Ishikawa (cell line): Measurements from ENCODE around the gene SEL1L3.

Experiments
- CEBPB ChIP-seq: IDR thresholded peaks from 2 replicates; pipeline ENCODE4 v1.6.1; 2012
- CREB1 ChIP-seq: IDR thresholded peaks from 2 replicates; pipeline ENCODE4 v1.6.1; 2012; ENCODE audit warnings: low read depth
- EGR1 ChIP-seq: IDR thresholded peaks from 2 replicates; pipeline ENCODE4 v1.6.1; 2012
- EP300 ChIP-seq: IDR thresholded peaks from 2 replicates; pipeline ENCODE4 v1.6.1; 2012; ENCODE audit warnings: borderline replicate concordance
- FOXM1 ChIP-seq: IDR thresholded peaks from 2 replicates; pipeline ENCODE4 v1.6.1; 2012; ENCODE audit warnings: low read depth, borderline replicate concordance
- MAX ChIP-seq: IDR thresholded peaks from 2 replicates; pipeline ENCODE4 v1.6.1; 2012
- NFIC ChIP-seq: IDR thresholded peaks from 2 replicates; pipeline ENCODE4 v1.6.1; 2012
- RAD21 ChIP-seq: IDR thresholded peaks from 2 replicates; pipeline ENCODE4 v1.6.1; 2012; ENCODE audit warnings: low read depth
- REST ChIP-seq: IDR thresholded peaks from 2 replicates; pipeline ENCODE4 v1.6.1; 2012; ENCODE audit warnings: low read depth, mild to moderate bottlenecking
- TAF1 ChIP-seq: IDR thresholded peaks from 2 replicates; pipeline ENCODE4 v1.6.1; 2012; ENCODE audit warnings: low read depth, mild to moderate bottlenecking
- TCF12 ChIP-seq: IDR thresholded peaks from 2 replicates; pipeline ENCODE4 v1.6.1; 2012; ENCODE audit warnings: low read depth
- TEAD4 ChIP-seq: IDR thresholded peaks from 2 replicates; pipeline ENCODE4 v1.6.1; 2012
- USF1 ChIP-seq: IDR thresholded peaks from 2 replicates; pipeline ENCODE4 v1.6.1; 2012
- YY1 ChIP-seq: IDR thresholded peaks from 2 replicates; pipeline ENCODE4 v1.6.1; 2012; ENCODE audit warnings: low read depth
- ZBTB7A ChIP-seq: IDR thresholded peaks from 2 replicates; pipeline ENCODE4 v1.6.1; 2012; ENCODE audit warnings: low read depth

Gene SEL1L3

GRCh38 chr4:25830548-25830947, 32.2 kb downstream of the SEL1L3 start:
- TF ChIP-seq NFIC: no peak
- TF ChIP-seq ZBTB7A: no peak
- TF ChIP-seq CREB1: no peak
- no peak for TF ChIP-seq USF1
- no peak for TF ChIP-seq YY1
- TF ChIP-seq REST: no peak
- no peak for TF ChIP-seq RAD21
- TF ChIP-seq MAX: no peak
- no peak for TF ChIP-seq EP300
- TF ChIP-seq EGR1: no peak
- no peak for TF ChIP-seq TEAD4
- no peak for TF ChIP-seq TCF12
- no peak for TF ChIP-seq FOXM1
- TF ChIP-seq TAF1: no peak
- TF ChIP-seq CEBPB: no peak

- TF ChIP-seq USF1 (no peak), CEBPB (no peak), NFIC (no peak), EGR1 (no peak), TAF1 (no peak), YY1 (no peak), ZBTB7A (no peak), TCF12 (no peak), MAX (no peak), TEAD4 (no peak), EP300 (no peak), REST (no peak)
Observed at GRCh38 chr4:25827897-25828296, 34.9 kb downstream of the SEL1L3 start.

GRCh38 chr4:25827373-25827772, 35.4 kb downstream of the SEL1L3 start:
- TF ChIP-seq EP300: no peak
- no peak for TF ChIP-seq YY1
- no peak for TF ChIP-seq NFIC
- TF ChIP-seq RAD21: no peak
- no peak for TF ChIP-seq ZBTB7A
- no peak for TF ChIP-seq CREB1
- no peak for TF ChIP-seq REST
- no peak for TF ChIP-seq TCF12
- no peak for TF ChIP-seq USF1
- TF ChIP-seq MAX: no peak
- no peak for TF ChIP-seq TEAD4
- no peak for TF ChIP-seq TAF1
- no peak for TF ChIP-seq CEBPB
- no peak for TF ChIP-seq FOXM1
- TF ChIP-seq EGR1: no peak

GRCh38 chr4:25826074-25826752, 36.6 kb downstream of the SEL1L3 start:
- TF ChIP-seq TAF1 (no peak), REST (peak; percentile 44; the same call in 1 of the 2 replicates), TEAD4 (no peak)
